Dermis blood vessel endothelial cell (primary cell): ENCODE results near the gene OR2T12. TPM values are rescaled to one million over a fixed set of nuclear protein-coding genes. Genes with fewer than 3 reads are reported as not detected.
A peak's percentile ranks its signal among the peaks of the same experiment; 100 is the strongest.
"Not testable (repeated sequence)": the region's sequence is repeated elsewhere in the genome, so short reads cannot be mapped to it uniquely, and the experiment has no call there.

Experiments used
- DNase-seq: peaks from one replicate; pipeline ENCODE4 v3.0.0; 2010
- total RNA-seq: library from RNA; depleted of rRNA; stranded (reverse); fragments of >200 nt; gene quantifications from 2 replicates; pipeline ENCODE4 v1.2.3, GENCODE V29; 2014

The OR2T12 gene, protein sequence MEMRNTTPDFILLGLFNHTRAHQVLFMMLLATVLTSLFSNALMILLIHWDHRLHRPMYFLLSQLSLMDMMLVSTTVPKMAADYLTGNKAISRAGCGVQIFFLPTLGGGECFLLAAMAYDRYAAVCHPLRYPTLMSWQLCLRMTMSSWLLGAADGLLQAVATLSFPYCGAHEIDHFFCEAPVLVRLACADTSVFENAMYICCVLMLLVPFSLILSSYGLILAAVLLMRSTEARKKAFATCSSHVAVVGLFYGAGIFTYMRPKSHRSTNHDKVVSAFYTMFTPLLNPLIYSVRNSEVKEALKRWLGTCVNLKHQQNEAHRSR
- total RNA-seq, result not detected in 2 replicates

DNA sequence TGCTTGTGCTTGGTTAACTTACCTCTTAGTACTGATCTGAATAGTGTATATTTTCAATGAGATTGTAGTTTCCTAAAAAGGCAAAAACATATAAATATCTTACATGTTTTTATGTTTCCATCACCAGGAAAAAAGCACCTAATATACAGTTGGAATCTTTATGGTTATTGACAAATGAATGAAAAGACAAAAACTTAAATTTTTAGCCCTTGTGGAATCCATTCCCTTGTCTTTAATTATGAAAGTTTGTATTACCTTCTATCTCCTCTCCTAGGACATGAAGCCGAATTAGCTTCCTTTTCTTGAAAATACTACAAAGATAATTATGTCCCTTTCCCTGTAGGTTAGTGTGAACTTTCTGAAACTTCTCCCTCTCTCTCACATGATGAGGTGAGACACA is at the start of gene OR2T12:
Gene OR2T12, minus strand, starts transcription at position 101 of the 400 bp plus-strand sequence. CDS start 7,846 bp downstream, outside the sequence.
- no peak for DNase-seq

DNA sequence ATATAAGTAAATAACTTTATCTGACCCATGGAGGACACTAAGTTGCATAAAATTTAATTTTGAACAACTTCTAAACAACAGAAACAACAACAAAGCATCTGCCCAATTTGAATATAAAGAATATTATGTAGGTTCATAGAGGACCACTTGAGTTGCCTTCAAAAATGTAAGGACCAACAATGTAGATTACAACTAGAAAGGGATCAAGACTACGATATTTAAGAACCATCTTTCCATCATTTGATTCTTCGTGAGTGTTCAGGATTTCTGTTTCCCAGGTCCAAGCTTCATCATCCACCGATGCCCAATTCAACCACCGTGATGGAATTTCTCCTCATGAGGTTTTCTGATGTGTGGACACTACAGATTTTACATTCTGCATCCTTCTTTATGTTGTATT is 45.3 kb upstream of the OR2T12 start, which contains the start of gene OR14C36:
Gene OR14C36, plus strand, starts transcription at position 301 of the 400 bp plus-strand sequence. Its CDS starts 0 bp downstream, at position 301.
- DNase-seq, result no peak

DNA sequence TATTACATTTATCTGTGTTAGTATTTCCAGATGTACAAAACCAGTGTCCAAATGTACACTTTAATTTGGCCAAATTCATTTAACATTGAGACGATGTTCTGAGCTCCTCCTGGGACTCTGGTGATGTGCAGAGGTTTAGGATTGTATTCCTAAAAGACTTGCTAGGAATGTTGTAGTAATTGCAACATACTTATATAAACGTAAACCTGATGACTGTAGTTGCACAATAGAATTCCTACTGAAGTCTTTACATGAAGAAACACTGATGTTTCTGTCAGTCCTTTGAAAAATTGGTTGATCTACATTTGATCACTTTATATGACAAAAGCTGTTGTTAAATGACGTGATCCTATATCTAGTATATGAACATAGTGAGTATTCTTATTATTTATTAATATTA is 40.2 kb upstream of the OR2T12 start:
- DNase-seq, result no peak

DNA sequence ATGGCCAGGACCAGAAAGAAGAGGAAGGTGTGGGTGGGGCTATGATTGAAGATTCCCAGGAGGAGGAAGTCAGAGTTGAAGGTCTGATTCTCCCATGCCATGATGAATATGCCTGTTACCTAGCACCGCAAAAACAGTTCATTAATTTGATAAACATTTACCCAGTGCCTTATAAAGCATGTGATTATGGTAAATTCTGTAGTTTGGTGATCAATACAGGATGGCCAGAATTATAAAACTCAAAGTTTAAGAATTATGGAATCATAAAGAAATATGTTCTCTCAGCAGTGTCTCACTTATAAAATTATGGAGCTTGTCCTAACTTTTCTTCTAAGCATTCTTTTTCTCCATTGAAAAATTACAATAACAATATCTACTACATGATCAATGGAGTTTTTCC is 21.2 kb upstream of the OR2T12 start, which contains the start of gene OR2M7:
Gene OR2M7, minus strand, starts transcription at position 101 of the 400 bp plus-strand sequence. Its CDS starts 0 bp downstream, at position 101.
- no peak for DNase-seq

DNA sequence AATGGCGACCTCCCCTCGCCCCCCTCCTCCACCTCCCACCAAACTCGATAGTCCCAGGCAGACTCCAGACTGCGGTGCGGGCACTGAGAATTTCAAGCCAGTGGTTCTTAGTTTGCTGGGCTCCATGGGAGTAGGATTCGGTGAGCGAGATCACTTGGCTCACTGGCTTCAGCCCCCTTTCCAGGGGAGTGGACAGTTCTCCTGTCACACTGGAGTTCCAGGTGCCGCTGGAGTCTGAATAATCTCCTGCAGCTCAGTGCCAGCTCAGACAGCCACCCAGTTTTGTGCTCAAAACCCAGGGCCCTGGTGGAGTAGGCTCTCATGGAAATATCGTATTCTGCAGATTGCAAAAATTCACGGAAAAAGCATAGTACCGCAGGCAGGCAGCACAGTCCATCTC is 13.6 kb upstream of the OR2T12 start:
- DNase-seq, result no peak

DNA sequence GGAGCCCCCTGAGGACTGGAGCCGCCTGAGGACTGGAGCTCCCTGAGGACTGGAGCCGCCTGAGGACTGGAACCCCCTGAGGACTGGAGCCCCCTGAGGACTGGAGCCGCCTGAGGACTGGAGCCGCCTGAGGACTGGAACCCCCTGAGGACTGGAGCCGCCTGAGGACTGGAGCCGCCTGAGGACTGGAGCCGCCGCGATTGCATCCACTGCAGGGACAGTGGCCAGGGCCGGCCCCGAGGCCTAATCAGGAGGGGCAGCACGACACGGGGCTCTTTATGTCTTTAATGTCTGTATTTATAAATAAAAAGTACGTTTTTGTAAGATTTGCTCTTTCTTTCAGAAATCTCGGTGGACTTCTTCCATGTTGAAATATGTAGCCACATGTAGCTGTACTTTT is 3.5 kb upstream of the OR2T12 start:
- not testable (repeated sequence) for DNase-seq

DNA sequence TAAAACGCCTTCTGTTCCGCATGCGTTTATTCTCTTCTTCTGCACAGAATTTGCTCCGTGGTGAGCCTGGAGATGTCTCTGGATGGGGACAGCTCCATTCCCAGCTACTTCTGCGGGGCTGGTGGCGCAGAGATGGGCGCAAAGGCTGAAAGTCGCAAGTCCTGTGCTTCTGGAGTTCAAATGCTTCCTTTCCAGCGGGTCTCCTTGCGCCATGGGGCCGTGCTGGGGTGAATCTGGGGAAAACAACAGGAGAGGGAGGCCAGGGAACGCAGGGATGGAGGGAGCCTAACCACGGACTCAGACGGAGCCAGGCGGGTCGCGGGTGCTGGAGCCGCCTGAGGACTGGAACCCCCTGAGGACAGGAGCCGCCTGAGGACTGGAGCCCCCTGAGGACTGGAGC is 2.9 kb upstream of the OR2T12 start:
- DNase-seq, result no peak

DNA sequence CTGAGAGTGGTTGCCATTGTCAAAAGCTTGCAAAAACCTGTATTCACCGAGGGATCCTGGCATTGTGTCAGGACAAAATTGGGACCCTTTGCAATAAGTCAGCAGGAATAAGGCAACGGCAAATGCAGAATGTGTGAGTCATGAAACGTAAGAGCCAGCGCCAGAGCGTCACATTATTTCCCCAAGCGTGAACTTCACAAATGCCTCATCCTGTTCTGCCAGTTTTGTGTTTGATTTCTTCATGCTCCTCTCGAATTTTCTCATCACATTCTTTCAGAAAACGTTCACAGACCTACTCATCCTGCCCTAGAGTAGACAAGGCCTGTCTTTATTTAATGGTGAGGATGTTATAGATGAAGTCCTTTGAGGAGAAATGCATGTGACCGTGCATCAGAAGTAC is 2.4 kb upstream of the OR2T12 start:
- not testable (repeated sequence) for DNase-seq

DNA sequence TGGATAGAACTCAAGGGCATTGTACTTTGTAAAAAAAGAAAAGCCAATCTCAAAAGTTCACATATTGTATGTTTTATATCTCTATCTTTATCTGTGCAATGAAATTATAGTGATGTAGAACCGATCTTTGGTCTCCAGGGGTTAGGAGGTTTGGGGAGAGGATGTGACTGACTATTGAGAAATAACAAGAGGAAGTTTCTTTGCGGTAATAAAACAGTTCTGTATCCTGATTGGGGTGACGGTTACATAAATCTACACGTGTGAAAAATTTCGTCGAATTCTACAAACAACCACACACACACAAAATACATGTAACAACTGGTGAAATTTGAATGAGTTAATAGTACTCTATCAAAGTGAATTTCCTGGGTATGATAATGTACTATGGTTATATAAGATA is 14.8 kb downstream of the OR2T12 start:
- no peak for DNase-seq

DNA sequence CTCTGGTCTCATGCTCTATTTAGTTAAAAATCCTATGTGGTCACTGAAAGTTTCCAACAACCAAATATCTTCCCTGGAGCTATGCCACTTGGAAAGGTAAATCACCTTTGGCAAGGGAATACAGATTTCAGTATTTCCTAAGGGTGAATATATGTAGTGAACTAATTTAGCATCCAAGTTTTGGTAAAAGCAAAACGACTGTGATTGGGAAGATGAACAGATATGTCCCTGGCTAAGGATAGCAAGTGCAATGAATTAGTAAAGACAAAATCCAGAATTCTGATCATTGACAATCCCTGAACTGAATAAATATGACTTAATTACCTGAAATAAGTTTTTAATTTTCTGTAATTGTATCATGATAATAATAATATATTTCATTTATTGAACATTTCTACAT is 25.3 kb downstream of the OR2T12 start, which contains the start of gene OR2T33:
Gene OR2T33, minus strand, starts transcription at position 101 of the 400 bp plus-strand sequence. CDS start 4,162 bp downstream, outside the sequence.
- DNase-seq, result no peak

DNA sequence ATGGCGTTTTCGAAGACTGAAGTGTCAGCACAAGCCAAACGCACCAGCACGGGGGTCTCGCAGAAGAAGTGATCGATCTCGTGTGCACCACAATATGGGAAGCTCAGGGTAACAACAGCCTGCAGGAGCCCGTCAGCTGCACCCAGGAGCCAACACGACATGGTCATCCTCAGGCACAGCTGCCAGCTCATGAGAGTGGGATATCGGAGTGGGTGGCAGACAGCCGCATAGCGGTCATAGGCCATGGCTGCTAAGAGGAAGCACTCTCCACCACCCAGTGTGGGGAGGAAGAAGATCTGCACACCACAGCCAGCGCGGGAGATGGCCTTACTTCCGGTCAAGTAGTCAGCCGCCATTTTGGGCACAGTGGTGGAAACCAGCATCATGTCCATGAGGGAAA is 30.0 kb downstream of the OR2T12 start:
- not testable (repeated sequence) for DNase-seq

DNA sequence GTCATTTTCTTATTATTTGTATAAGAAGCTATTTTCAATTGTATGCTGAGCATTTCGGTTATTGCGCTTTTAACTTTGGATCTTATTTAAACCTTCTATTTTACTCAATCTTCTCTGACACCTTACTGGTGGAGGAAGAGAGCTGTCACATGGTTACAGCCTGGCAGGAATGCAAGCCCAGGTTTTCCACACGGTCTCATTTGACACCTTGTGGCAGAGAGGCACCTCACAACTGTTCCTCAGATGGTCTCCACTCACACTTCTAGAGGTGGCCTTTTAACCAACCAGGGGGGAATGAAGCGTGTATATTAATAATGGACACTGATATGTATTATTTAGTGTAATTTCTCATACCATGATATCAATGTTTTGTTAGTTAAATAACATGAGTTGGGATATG is 35.0 kb downstream of the OR2T12 start:
- no peak for DNase-seq

DNA sequence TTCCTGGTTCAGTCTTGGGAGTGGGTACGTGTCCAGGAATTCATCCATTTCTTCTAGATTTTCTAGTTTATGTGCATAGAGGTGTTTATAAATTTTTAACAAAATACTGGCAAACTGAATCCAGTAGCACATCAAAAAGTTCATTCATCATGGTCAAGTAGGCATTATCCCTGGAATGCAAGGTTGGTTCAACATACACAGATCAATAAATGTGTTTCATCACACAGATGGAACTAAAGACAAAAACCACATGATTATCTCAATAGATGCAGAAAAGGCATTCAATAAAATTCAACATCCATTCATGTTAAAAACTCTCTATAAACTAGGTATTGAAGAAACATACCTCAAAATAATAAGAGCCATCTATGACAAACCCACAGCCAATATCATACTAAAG is 43.9 kb downstream of the OR2T12 start:
- DNase-seq, result not testable (repeated sequence)

DNA sequence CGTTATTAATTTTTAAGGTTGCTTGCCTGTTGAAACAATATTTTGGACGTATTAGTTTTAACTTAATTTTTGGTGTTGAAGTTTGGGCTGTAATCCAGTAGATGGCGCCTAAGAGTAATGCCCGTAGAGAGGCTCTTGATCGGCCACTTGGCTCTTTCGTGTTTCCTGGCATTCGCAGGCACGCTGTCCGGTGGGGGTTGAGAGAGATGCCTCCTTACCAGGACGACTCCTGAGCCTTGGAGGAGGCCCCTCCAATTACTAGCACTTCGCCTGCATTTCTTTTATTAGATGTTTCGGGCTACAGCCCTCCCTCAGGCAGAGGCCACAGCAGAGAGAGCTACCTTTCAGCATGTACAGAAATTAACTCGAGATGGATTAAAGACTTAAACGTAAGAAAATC is 60.0 kb downstream of the OR2T12 start:
- peak; percentile 42 for DNase-seq

Other genes with a start within 250 kb of the OR2T12 start
- not detected in 2 replicates for gene OR2L13, start 208.2 kb downstream of the OR2T12 start, total RNA-seq
- not detected in 2 replicates for gene OR2M5, start 158.3 kb downstream of the OR2T12 start, total RNA-seq
- not detected in 2 replicates for gene OR2M2, start 128.6 kb downstream of the OR2T12 start, total RNA-seq
- not detected in 2 replicates for gene OR2M3, start 106.2 kb downstream of the OR2T12 start, total RNA-seq
- not detected in 2 replicates for gene OR2M4, start 72.0 kb downstream of the OR2T12 start, total RNA-seq
- not detected in 2 replicates for gene OR2T33, start 25.4 kb downstream of the OR2T12 start, total RNA-seq
- gene OR2M7, start 21.1 kb upstream of the OR2T12 start, total RNA-seq, result not detected in 2 replicates
- not detected in 2 replicates for gene OR14C36, start 45.4 kb upstream of the OR2T12 start, total RNA-seq
- gene OR2T4, start 58.2 kb upstream of the OR2T12 start, total RNA-seq, result not detected in 2 replicates
- not detected in 2 replicates for gene OR2T6, start 72.3 kb upstream of the OR2T12 start, total RNA-seq
- not detected in 2 replicates for gene OR2T1, start 99.6 kb upstream of the OR2T12 start, total RNA-seq
- gene OR2T2, start 142.2 kb upstream of the OR2T12 start, total RNA-seq, result not detected in 2 replicates
- not detected in 2 replicates for gene OR2T3, start 169.9 kb upstream of the OR2T12 start, total RNA-seq
- not detected in 2 replicates for gene OR2T5, start 185.2 kb upstream of the OR2T12 start, total RNA-seq
- gene OR2G6, start 204.6 kb upstream of the OR2T12 start, total RNA-seq, result not detected in 2 replicates